WTC11 (cell line): ENCODE results near the gene LIN28A. TPM values are rescaled to one million over a fixed set of nuclear protein-coding genes. Genes with fewer than 3 reads are reported as not detected.
A peak's percentile ranks its signal among the peaks of the same experiment; 100 is the strongest.

Source experiments
- ATAC-seq: fragments of 200-7000 bp; cut with Tn5 transposase; 2 replicates; pipeline ENCODE4 v1.10.0; 2021; ENCODE audit warnings: mild to moderate bottlenecking, moderate library complexity
- CTCF ChIA-PET: fragments of 300-600 bp; sonication (Branson Sonifier 250); formaldehyde crosslinking; loops from one replicate; lab custom pipeline; 2021; ENCODE audit warnings: antibody characterized with exemption; lab: Charles Lee
- POLR2A ChIA-PET: fragments of 350-600 bp; sonication (Branson Sonifier 250); formaldehyde crosslinking; loops from one replicate; lab custom pipeline; 2021; ENCODE audit warnings: antibody characterized with exemption; lab: Charles Lee
- DNase-seq: peaks from one replicate; pipeline ENCODE4 v3.0.0; 2021; ENCODE audit warnings: low spot score
- H3K27ac Mint-ChIP-seq: 2 replicates; pipeline ENCODE4 v1.8.0; 2021; ENCODE audit warnings: mixed read lengths
- H3K27me3 Mint-ChIP-seq: 2 replicates; pipeline ENCODE4 v1.8.0; 2021; ENCODE audit warnings: low read depth, mild to moderate bottlenecking, moderate library complexity, mixed read lengths
- H3K36me3 Mint-ChIP-seq: 2 replicates; pipeline ENCODE4 v1.8.0; 2021; ENCODE audit warnings: mixed read lengths
- H3K4me1 Mint-ChIP-seq: 2 replicates; pipeline ENCODE4 v1.8.0; 2022; ENCODE audit warnings: mixed read lengths
- H3K4me3 Mint-ChIP-seq: 2 replicates; pipeline ENCODE4 v1.8.0; 2021; ENCODE audit warnings: mild to moderate bottlenecking, moderate library complexity, mixed read lengths
- H3K9me3 Mint-ChIP-seq: 2 replicates; pipeline ENCODE4 v1.8.0; 2021; ENCODE audit warnings: mixed read lengths
- ARID4B ChIP-seq: sonication (generic); formaldehyde crosslinking; IDR thresholded peaks from 2 replicates; pipeline ENCODE4 v1.8.0; 2023; ENCODE audit warnings: missing genetic modification reagents, mild to moderate bottlenecking, borderline replicate concordance
- ATF6 ChIP-seq: sonication (generic); formaldehyde crosslinking; IDR thresholded peaks from 2 replicates; pipeline ENCODE4 v1.8.1; 2023; ENCODE audit warnings: mild to moderate bottlenecking, missing genetic modification reagents
- CBFB ChIP-seq: sonication (generic); formaldehyde crosslinking; IDR thresholded peaks from 2 replicates; pipeline ENCODE4 v1.8.1; 2022; ENCODE audit warnings: mild to moderate bottlenecking, low read depth, missing genetic modification reagents
- CTCF ChIP-seq: fragments of 200-600 bp; IDR thresholded peaks from 2 replicates; pipeline ENCODE4 v1.8.0; 2022; ENCODE audit warnings: antibody characterized with exemption
- ELF4 ChIP-seq: sonication (generic); formaldehyde crosslinking; IDR thresholded peaks from 2 replicates; pipeline ENCODE4 v1.8.1; 2022; ENCODE audit warnings: low read depth, mild to moderate bottlenecking, moderate library complexity, missing genetic modification reagents
- ESRRA ChIP-seq: sonication (generic); formaldehyde crosslinking; IDR thresholded peaks from 2 replicates; pipeline ENCODE4 v1.8.1; 2022; ENCODE audit warnings: mild to moderate bottlenecking, missing genetic modification reagents, borderline replicate concordance
- FOXP1 ChIP-seq: sonication (generic); formaldehyde crosslinking; IDR thresholded peaks from 2 replicates; pipeline ENCODE4 v1.8.0; 2022; ENCODE audit warnings: missing genetic modification reagents, mild to moderate bottlenecking, moderate library complexity, borderline replicate concordance
- GRHL2 ChIP-seq: fragments of 250-450 bp; sonication (Bioruptor Pico); IDR thresholded peaks from 2 replicates; pipeline ENCODE4 v1.8.0; 2022; ENCODE audit warnings: mild to moderate bottlenecking, moderate library complexity; ENCODE audit not compliant: insufficient replicate concordance, severe bottlenecking
- GTF2I ChIP-seq: fragments of 250-450 bp; sonication (Bioruptor Pico); conservative IDR thresholded peaks from 2 replicates; pipeline ENCODE4 v1.4.0; 2021; ENCODE audit warnings: mild to moderate bottlenecking
- JAZF1 ChIP-seq: fragments of 250-450 bp; sonication (Bioruptor Pico); IDR thresholded peaks from 2 replicates; pipeline ENCODE4 v1.9.0; 2021; ENCODE audit warnings: moderate library complexity, mild to moderate bottlenecking, inconsistent platforms
- JUN ChIP-seq: sonication (generic); formaldehyde crosslinking; IDR thresholded peaks from 2 replicates; pipeline ENCODE4 v1.8.0; 2023; ENCODE audit warnings: mild to moderate bottlenecking, missing genetic modification reagents
- MAX ChIP-seq: sonication (generic); formaldehyde crosslinking; IDR thresholded peaks from 2 replicates; pipeline ENCODE4 v1.8.0; 2022; ENCODE audit warnings: mild to moderate bottlenecking, missing genetic modification reagents
- MXD4 ChIP-seq: fragments of 250-450 bp; sonication (Bioruptor Pico); IDR thresholded peaks from 2 replicates; pipeline ENCODE4 v1.8.0; 2021; ENCODE audit warnings: mild to moderate bottlenecking, moderate library complexity, borderline replicate concordance
- NFATC4 ChIP-seq: fragments of 250-450 bp; sonication (Bioruptor Pico); IDR thresholded peaks from 2 replicates; pipeline ENCODE4 v1.9.0; 2021; ENCODE audit warnings: mild to moderate bottlenecking
- OVOL2 ChIP-seq: fragments of 250-450 bp; sonication (Bioruptor Pico); IDR thresholded peaks from 2 replicates; pipeline ENCODE4 v1.9.0; 2021; ENCODE audit warnings: mild to moderate bottlenecking, borderline replicate concordance
- RORB ChIP-seq: fragments of 250-450 bp; sonication (Bioruptor Pico); IDR thresholded peaks from 2 replicates; pipeline ENCODE4 v1.9.0; 2021; ENCODE audit warnings: mild to moderate bottlenecking
- ZBTB21 ChIP-seq: sonication (generic); formaldehyde crosslinking; IDR thresholded peaks from 2 replicates; pipeline ENCODE4 v1.8.1; 2023; ENCODE audit warnings: mild to moderate bottlenecking, missing genetic modification reagents, borderline replicate concordance
- ZNF138 ChIP-seq: sonication (generic); formaldehyde crosslinking; conservative IDR thresholded peaks from 2 replicates; pipeline ENCODE4 v1.8.1; 2022; ENCODE audit warnings: mild to moderate bottlenecking, moderate library complexity, missing genetic modification reagents
- ZNF232 ChIP-seq: sonication (generic); formaldehyde crosslinking; IDR thresholded peaks from 2 replicates; pipeline ENCODE4 v1.8.0; 2022; ENCODE audit warnings: mild to moderate bottlenecking, missing genetic modification reagents
- ZNF317 ChIP-seq: sonication (generic); formaldehyde crosslinking; IDR thresholded peaks from 2 replicates; pipeline ENCODE4 v1.8.1; 2023; ENCODE audit warnings: low read depth, mild to moderate bottlenecking, moderate library complexity, missing genetic modification reagents, borderline replicate concordance
- total RNA-seq: library from RNA; stranded (reverse); gene quantifications from 3 replicates; pipeline ENCODE4 v1.2.3, GENCODE V29; 2021
- TF ChIP-seq, protein P1 (sequence below): sonication (generic); formaldehyde crosslinking; IDR thresholded peaks from 2 replicates; pipeline ENCODE4 v1.8.1; 2022; ENCODE audit warnings: low read depth, mild to moderate bottlenecking, moderate library complexity, missing genetic modification reagents, borderline replicate concordance
- TF ChIP-seq, protein P2 (sequence below): fragments of 250-450 bp; sonication (Bioruptor Pico); IDR thresholded peaks from 2 replicates; pipeline ENCODE4 v1.9.0; 2021; ENCODE audit warnings: moderate library complexity, mild to moderate bottlenecking, inconsistent platforms, borderline replicate concordance
- TF ChIP-seq, protein P3 (sequence below): sonication (generic); formaldehyde crosslinking; conservative IDR thresholded peaks from 2 replicates; pipeline ENCODE4 v1.8.1; 2022; ENCODE audit warnings: mild to moderate bottlenecking, missing genetic modification reagents

LIN28A gene
- total RNA-seq, 1 experiment from 2014 or later = 1,251 TPM

DNA sequence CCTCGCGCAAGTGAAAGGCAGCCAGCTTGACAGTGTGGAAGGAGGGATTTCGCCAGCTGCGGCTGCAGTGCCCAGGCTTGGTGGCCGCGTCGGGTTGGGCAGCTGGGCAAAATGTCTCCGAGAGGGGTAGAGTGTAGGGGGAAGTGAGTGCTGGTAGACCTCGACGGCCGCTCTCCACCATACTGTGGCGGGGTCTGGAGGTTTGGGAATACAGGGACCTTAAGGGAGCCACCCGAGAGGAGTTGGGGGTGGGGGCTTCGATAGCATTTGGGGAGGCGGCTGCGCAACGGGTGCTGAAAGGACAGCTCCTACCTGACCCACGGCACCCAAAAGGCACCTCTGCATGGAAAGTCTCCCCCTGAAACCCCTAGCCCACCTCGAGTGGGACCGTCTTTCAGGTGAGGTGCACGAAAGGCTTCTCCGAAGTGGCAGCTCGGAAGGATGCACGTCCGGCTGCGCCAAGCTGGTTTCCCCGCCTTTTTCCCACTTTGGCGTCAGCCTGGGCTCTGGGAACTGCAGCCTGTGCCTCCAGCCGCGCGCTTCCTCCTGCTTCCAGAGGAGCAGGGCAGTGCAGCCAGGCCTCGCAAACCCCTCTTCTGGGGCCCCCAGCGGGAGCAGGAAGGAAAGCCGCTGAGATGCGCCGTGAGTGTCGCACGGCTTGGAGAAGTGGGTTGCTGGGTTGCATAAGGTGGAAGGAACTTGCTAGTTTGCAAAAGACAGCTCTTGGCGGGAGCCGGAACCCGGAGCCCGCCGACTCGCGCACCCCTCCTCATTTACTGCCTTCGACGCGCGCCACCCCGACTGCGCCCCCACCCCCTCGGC lies 61.1 kb downstream of the LIN28A start (continued):
- peak; percentile 76 for TF ChIP-seq ARID4B
- TF ChIP-seq MXD4 (CRISPR knock-in tag) = no peak
- no peak for TF ChIP-seq GRHL2 (CRISPR knock-in tag)
- TF ChIP-seq JAZF1 (CRISPR knock-in tag) = no peak
- 0 out of 2 replicates have a peak, but pooled peaks have one; percentile 29 for TF ChIP-seq GTF2I (CRISPR knock-in tag)
- peak; percentile 86; the same call in 1 of the 2 replicates for TF ChIP-seq JUN (CRISPR knock-in tag)
- 0 out of 2 replicates have a peak, but pooled peaks have one; percentile 62 for TF ChIP-seq ZNF232 (CRISPR knock-in tag)
- TF ChIP-seq ESRRA (CRISPR knock-in tag) = peak; percentile 74; the same call in 1 of the 2 replicates
- no peak for TF ChIP-seq ELF4 (CRISPR knock-in tag)
- no peak for TF ChIP-seq ATF6 (CRISPR knock-in tag)
- no peak for TF ChIP-seq OVOL2 (CRISPR knock-in tag)
- TF ChIP-seq, all 79 proteins: peak for 28

DNA sequence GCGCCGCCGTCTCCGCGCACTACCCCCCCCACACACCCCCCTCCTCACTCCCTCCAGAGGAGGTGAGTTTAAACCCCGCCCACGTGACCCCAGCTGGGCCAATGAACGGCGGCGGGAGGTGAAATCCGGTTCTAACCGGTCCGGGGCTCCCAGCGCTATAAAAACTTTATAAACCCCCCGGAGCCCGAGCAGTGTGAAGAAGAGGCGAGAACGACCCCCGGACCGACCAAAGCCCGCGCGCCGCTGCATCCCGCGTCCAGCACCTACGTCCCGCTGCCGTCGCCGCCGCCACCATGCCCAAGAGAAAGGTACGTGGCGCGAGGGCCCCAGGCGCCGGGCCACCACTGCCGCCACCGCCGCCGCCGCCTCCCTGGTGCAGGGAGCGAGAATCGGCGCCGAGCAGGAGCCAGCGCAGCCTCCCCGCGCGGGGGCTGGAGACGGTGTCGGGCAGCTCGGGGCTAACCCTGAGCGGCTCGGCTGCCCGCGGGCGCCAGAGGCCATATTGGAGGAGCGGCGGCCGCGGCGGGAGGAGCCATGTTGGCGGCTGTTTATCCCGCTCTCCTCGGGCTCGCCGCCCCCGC lies 61.8 kb downstream of the LIN28A start, which contains the start of gene HMGN2:
Gene HMGN2, plus strand, starts transcription at position 121 of the 581 bp plus-strand sequence. Its CDS starts 173 bp downstream, at position 294.
- H3K4me1 Mint-ChIP-seq = peaks cover 31% of the 10 kb centered on the region
- TF ChIP-seq FOXP1 (CRISPR knock-in tag) (peak; percentile 22; the same call in 1 of the 2 replicates), ZNF138 (CRISPR knock-in tag) (no peak), GTF2I (CRISPR knock-in tag) (no peak), CTCF (no peak), ZBTB21 (CRISPR knock-in tag) (no peak), NFATC4 (peak; percentile 82), CBFB (CRISPR knock-in tag) (no peak), JUN (CRISPR knock-in tag) (0 out of 2 replicates have a peak, but pooled peaks have one; percentile 16), RORB (CRISPR knock-in tag) (no peak), JAZF1 (CRISPR knock-in tag) (no peak), MAX (CRISPR knock-in tag) (no peak), ZNF317 (CRISPR knock-in tag) (0 out of 2 replicates have a peak, but pooled peaks have one; percentile 19)
- TF ChIP-seq, protein P1, sequence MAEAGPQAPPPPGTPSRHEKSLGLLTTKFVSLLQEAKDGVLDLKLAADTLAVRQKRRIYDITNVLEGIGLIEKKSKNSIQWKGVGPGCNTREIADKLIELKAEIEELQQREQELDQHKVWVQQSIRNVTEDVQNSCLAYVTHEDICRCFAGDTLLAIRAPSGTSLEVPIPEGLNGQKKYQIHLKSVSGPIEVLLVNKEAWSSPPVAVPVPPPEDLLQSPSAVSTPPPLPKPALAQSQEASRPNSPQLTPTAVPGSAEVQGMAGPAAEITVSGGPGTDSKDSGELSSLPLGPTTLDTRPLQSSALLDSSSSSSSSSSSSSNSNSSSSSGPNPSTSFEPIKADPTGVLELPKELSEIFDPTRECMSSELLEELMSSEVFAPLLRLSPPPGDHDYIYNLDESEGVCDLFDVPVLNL (CRISPR knock-in tag) = no peak
- TF ChIP-seq, protein P2, sequence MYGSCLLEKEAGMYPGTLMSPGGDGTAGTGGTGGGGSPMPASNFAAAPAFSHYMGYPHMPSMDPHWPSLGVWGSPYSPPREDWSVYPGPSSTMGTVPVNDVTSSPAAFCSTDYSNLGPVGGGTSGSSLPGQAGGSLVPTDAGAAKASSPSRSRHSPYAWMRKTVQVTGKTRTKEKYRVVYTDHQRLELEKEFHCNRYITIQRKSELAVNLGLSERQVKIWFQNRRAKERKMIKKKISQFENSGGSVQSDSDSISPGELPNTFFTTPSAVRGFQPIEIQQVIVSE (CRISPR knock-in tag) = no peak
- TF ChIP-seq, protein P3, sequence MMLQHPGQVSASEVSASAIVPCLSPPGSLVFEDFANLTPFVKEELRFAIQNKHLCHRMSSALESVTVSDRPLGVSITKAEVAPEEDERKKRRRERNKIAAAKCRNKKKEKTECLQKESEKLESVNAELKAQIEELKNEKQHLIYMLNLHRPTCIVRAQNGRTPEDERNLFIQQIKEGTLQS (CRISPR knock-in tag) = no peak

More for the DNA sequence above, 61.8 kb downstream of the LIN28A start, which contains the start of gene HMGN2:
- H3K36me3 Mint-ChIP-seq = peaks cover 52% of the 10 kb centered on the region
- ChIA-PET CTCF (interaction anchor here (0.5 to 3.8 kb wide), 10 partner anchors 10 to 436 kb away, joined by 3 to 33 read pairs (median 6); partner anchors contain the start of gene RPS6KA1), POLR2A (interaction anchor here (0.6 to 3.8 kb wide), 8 partner anchors 28 to 598 kb away, joined by 3 to 22 read pairs (median 4); partner anchors contain the start of genes DHDDS, LIN28A and SH3BGRL3)
- ATAC-seq = peak; percentile 40
- H3K27me3 Mint-ChIP-seq = no peaks in the 10 kb centered on the region; the same call in 1 of the 2 replicates
- no peaks in the 10 kb centered on the region for H3K9me3 Mint-ChIP-seq
- DNase-seq = peak; percentile 92
- H3K4me3 Mint-ChIP-seq = peak within 1 kb of the TSS; percentile 89
- H3K27ac Mint-ChIP-seq = peak within 1 kb of the TSS; percentile 86
